ENCODE measurements around the gene ARMC2. TPM values are rescaled to one million over a fixed set of nuclear protein-coding genes. Genes with fewer than 3 reads are reported as not detected.
A peak's percentile ranks its signal among the peaks of the same experiment; 100 is the strongest.
"Not testable (repeated sequence)": the region's sequence is repeated elsewhere in the genome, so short reads cannot be mapped to it uniquely, and the experiment has no call there.

Gene ARMC2
- total RNA-seq, 3 donors from 2014 or later: 4.3 to 7.9 (median 7.2) TPM

DNA sequence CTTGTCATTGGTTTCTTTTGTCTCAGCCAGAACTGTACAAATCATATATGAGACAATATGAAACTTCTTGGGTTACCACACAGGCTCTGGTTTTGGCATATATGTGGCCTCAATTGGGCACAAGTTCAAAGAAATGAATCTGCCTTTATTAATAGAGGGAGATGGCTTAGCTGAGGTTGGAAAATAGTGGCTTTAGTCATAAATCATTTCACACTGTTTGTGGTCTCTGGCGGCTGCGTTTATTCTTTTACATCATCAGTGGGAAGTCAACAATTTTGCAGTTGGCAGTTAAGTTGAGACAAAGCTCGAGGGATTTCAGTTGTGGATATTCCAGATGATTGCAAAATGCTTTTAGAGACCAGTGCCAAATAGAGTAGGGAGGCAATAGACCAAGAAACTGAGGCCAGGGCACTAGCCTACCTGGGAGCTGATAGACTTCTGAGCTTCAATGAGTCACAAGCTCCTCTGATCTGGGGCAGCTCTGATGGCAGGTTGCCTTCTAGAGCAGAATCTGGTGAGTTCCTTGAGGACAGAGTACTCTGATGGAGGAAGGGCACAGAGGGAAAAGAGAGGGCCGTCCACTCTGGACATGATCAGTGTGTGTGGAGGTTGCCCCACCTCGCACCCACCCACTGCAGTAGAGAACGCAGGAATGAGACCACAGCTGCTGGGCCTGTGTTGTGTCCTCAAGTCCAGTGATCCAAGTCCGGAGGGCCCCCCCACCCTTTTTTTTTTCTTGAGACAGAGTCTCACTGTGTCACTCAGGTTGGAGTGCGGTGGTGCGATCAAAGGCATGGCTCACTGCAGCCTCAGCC is 73.5 kb downstream of the ARMC2 start:
- H3K27ac ChIP-seq: peak overlapping the region; percentile 75 to 88
- H3K4me1 ChIP-seq: no peaks in the 10 kb centered on the region
- H3K4me3 ChIP-seq: no peak overlapping the region
- intact Hi-C loops (cut with DNase I; ENCODE audit: low total_unique reads): no loop called here
- no peaks in the 10 kb centered on the region for H3K36me3 ChIP-seq
- no peaks in the 10 kb centered on the region for H3K9me3 ChIP-seq
- peak in 1 of 2 donors; percentile 50 for DNase-seq (ENCODE audit: low spot score in 2 of 2)
- no peaks in the 10 kb centered on the region for H3K27me3 ChIP-seq
- peak; percentile 30 to 94 (median 54) for TF ChIP-seq POLR2AphosphoS5 (IDR thresholded peaks at IDR 0.05)
- no peak for TF ChIP-seq CTCF (IDR thresholded peaks at IDR 0.05)

DNA sequence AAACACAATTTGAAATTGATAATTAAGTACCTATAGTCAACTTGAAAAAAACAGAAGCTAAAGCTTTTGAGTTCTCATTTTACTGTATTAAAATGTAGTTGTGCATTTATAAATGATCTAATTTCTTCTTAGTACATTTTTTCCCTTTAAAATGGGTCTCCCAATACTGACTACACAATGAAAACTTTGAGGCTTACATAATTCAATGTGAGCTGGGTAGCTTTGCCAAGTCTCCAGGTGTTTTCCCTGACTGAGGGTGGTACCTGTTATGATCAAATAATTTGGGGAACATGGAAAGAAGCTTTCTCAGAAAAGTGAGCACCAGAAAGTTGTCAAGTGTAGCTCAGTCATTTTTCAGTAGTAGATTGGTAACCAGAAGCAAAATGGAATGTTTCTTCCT is 74.3 kb downstream of the ARMC2 start:
- Histone ChIP-seq H3K4me1 (no peaks in the 10 kb centered on the region), H3K4me3 (no peak overlapping the region), H3K9me3 (no peaks in the 10 kb centered on the region), H3K36me3 (no peaks in the 10 kb centered on the region), H3K27me3 (no peaks in the 10 kb centered on the region), H3K27ac (peak overlapping the region in 1 of 2 donors; percentile 75)
- DNase-seq (ENCODE audit: low spot score in 2 of 2): no peak
- intact Hi-C loops (cut with DNase I; ENCODE audit: low total_unique reads): no loop called here
- TF ChIP-seq POLR2A (IDR thresholded peaks at IDR 0.05) (no peak), CTCF (IDR thresholded peaks at IDR 0.05) (no peak), POLR2AphosphoS5 (IDR thresholded peaks at IDR 0.05) (no peak)

DNA sequence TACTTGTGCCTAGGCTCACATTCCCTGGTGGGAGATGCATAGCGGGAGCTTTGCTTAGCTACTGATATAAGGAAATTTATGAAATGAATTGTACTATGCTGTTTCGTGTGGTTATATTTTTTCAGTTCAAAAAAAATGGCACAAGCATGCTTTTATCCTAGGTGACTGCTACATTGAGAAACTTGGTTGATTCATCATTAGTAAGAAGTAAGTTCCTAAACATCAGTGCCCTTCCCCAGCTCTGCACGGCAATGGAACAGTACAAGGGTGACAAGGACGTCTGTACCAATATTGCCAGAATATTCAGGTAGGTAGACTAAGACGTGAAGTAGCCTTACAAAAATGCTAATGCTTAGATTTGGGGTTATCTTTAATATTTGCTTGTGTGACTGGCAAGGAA is 79.7 kb downstream of the ARMC2 start:
- H3K4me1 ChIP-seq: no peaks in the 10 kb centered on the region
- no peaks in the 10 kb centered on the region for H3K36me3 ChIP-seq
- intact Hi-C loops (cut with DNase I; ENCODE audit: low total_unique reads): no loop called here
- no peaks in the 10 kb centered on the region for H3K9me3 ChIP-seq
- H3K27ac ChIP-seq: no peak overlapping the region
- TF ChIP-seq CTCF (IDR thresholded peaks at IDR 0.05): no peak
- TF ChIP-seq POLR2AphosphoS5 (IDR thresholded peaks at IDR 0.05): no peak
- TF ChIP-seq POLR2A (IDR thresholded peaks at IDR 0.05): no peak
- no peaks in the 10 kb centered on the region for H3K27me3 ChIP-seq
- no peak for DNase-seq (ENCODE audit: low spot score in 2 of 2)
- no peak overlapping the region for H3K4me3 ChIP-seq

DNA sequence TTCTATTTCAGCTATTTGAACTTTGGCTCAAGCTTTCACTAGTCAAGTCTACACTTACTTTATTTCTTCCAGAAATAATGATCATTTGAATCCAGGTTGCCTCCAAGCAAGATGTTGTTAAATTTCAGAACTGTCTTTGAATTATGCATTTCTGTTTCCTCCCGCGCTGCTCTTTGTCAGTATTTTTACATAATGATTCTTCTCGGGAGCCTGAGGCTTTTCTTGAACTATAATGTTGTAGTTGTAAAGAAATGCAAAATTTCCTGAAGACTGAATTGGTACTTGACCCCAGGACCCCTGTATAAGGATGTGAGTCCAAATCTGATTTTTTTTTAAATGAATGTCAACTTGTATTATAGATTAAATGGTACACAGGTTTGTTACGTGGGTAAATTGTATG is 80.4 kb downstream of the ARMC2 start:
- no peak overlapping the region for H3K27ac ChIP-seq
- intact Hi-C loops (cut with DNase I; ENCODE audit: low total_unique reads): no loop called here
- no peak for TF ChIP-seq CTCF (IDR thresholded peaks at IDR 0.05)
- no peak for TF ChIP-seq POLR2AphosphoS5 (IDR thresholded peaks at IDR 0.05)
- TF ChIP-seq POLR2A (IDR thresholded peaks at IDR 0.05): no peak
- no peaks in the 10 kb centered on the region for H3K4me1 ChIP-seq
- H3K36me3 ChIP-seq: no peaks in the 10 kb centered on the region
- DNase-seq (ENCODE audit: low spot score in 2 of 2): no peak
- no peaks in the 10 kb centered on the region for H3K9me3 ChIP-seq
- H3K4me3 ChIP-seq: no peak overlapping the region
- H3K27me3 ChIP-seq: no peaks in the 10 kb centered on the region

GRCh38 chr6:108931090-108931489 is 82.9 kb downstream of the ARMC2 start:
- H3K9me3 ChIP-seq; H3K4me3 ChIP-seq; intact Hi-C loops (cut with DNase I; ENCODE audit: low total_unique reads); H3K36me3 ChIP-seq; H3K27ac ChIP-seq; DNase-seq (ENCODE audit: low spot score in 2 of 2); H3K27me3 ChIP-seq; H3K4me1 ChIP-seq: not testable (repeated sequence)
